Liver (tissue), 9 donors: Measurements from ENCODE around the gene CCDC6. TPM values are rescaled to one million over a fixed set of nuclear protein-coding genes. Genes with fewer than 3 reads are reported as not detected.

Experiments used
- DNase-seq: peaks from one replicate; pipeline ENCODE4 v3.0.0-alpha.2; 2017; ENCODE audit warnings: low spot score
- H3K27ac ChIP-seq, 2 donors: one replicate each; pipeline ENCODE4 v1.7.0; 2013; ENCODE audit warnings: inconsistent platforms in 2 of 2, low read length in 2 of 2, control low read depth in 1 of 2, low read depth in 1 of 2, mild to moderate bottlenecking in 1 of 2
- H3K27me3 ChIP-seq, 4 donors: one replicate each; pipeline versions ENCODE4 v1.6.1 to v1.7.0; 2013; ENCODE audit warnings: low read length in 3 of 4, inconsistent platforms in 1 of 4, mild to moderate bottlenecking in 1 of 4, moderate library complexity in 1 of 4; ENCODE audit not compliant: control insufficient read depth in 4 of 4, insufficient read depth in 4 of 4
- H3K36me3 ChIP-seq, 4 donors: one replicate each; pipeline versions ENCODE4 v1.6.1 to v1.7.0; 2013; ENCODE audit warnings: low read length in 3 of 4, mild to moderate bottlenecking in 3 of 4, low read depth in 1 of 4, moderate library complexity in 1 of 4; ENCODE audit not compliant: control insufficient read depth in 4 of 4, insufficient read depth in 3 of 4
- H3K4me1 ChIP-seq, 4 donors: one replicate each; pipeline versions ENCODE4 v1.6.1 to v1.7.0; 2013; ENCODE audit warnings: low read length in 3 of 4, mild to moderate bottlenecking in 3 of 4, moderate library complexity in 1 of 4; ENCODE audit not compliant: control insufficient read depth in 4 of 4, insufficient read depth in 4 of 4
- H3K4me3 ChIP-seq, 3 donors: one replicate each; pipeline versions ENCODE4 v1.6.1 to v1.7.0; 2013; ENCODE audit warnings: low read length in 3 of 3, control low read depth in 1 of 3, low read depth in 1 of 3, mild to moderate bottlenecking in 1 of 3
- H3K9ac ChIP-seq, 2 donors: one replicate each; pipeline ENCODE4 v1.7.0; 2013; ENCODE audit warnings: low read length in 2 of 2, mild to moderate bottlenecking in 2 of 2, moderate library complexity in 2 of 2, control low read depth in 1 of 2, low read depth in 1 of 2
- H3K9me3 ChIP-seq, 4 donors: one replicate each; pipeline versions ENCODE4 v1.6.1 to v1.7.0; 2013; ENCODE audit warnings: low read length in 3 of 4; ENCODE audit not compliant: control insufficient read depth in 4 of 4
- EGR1 ChIP-seq, 2 donors: IDR thresholded peaks; 2 replicates each; pipeline ENCODE4 v1.6.1; 2016 to 2018; ENCODE audit warnings: antibody characterized with exemption in 2 of 2, low read depth in 2 of 2
- FOXA1 ChIP-seq: IDR thresholded peaks from 2 replicates; pipeline ENCODE4 v1.6.1; 2016; ENCODE audit warnings: antibody characterized with exemption
- FOXA2 ChIP-seq: IDR thresholded peaks from 2 replicates; pipeline ENCODE4 v1.6.1; 2016; ENCODE audit warnings: antibody characterized with exemption
- NR2F2 ChIP-seq: IDR thresholded peaks from 2 replicates; pipeline ENCODE4 v1.6.1; 2016; ENCODE audit warnings: antibody characterized with exemption
- RAD21 ChIP-seq, 2 donors: IDR thresholded peaks; 2 replicates each; pipeline ENCODE4 v1.6.1; 2016; ENCODE audit warnings: antibody characterized with exemption in 2 of 2, mild to moderate bottlenecking in 2 of 2
- REST ChIP-seq: IDR thresholded peaks from 2 replicates; pipeline ENCODE4 v1.6.1; 2016; ENCODE audit warnings: antibody characterized with exemption, mild to moderate bottlenecking
- RXRA ChIP-seq, 2 donors: IDR thresholded peaks; 2 replicates each; pipeline ENCODE4 v1.6.1; 2017 to 2018; ENCODE audit warnings: antibody characterized with exemption in 2 of 2, mild to moderate bottlenecking in 1 of 2
- SP1 ChIP-seq: IDR thresholded peaks from 2 replicates; pipeline ENCODE4 v1.6.1; 2018; ENCODE audit warnings: antibody characterized with exemption, mild to moderate bottlenecking
- TAF1 ChIP-seq: conservative IDR thresholded peaks from 2 replicates; pipeline ENCODE4 v1.6.1; 2016; ENCODE audit warnings: antibody characterized with exemption, mild to moderate bottlenecking
- ZBTB33 ChIP-seq: IDR thresholded peaks from 2 replicates; pipeline ENCODE4 v1.6.1; 2016; ENCODE audit warnings: antibody characterized with exemption
- WGBS: extraction: QIAGEN DNeasy Blood & Tissue Kit; methylation state at CpG from one replicate; pipeline ENCODE4 v1.1.7; 2013; 5-methylcytosine and 5-hydroxymethylcytosine counted together
- polyA plus RNA-seq, 2 donors: library from polyadenylated mRNA; stranded (reverse) in 1 of 2; unstranded in 1 of 2; fragments of 200-250 nt in 1 of 2; fragments of >200 nt in 1 of 2; fragmentation: Nextera tagmentation in 1 of 2; extraction: Ambion mirVana in 1 of 2; gene quantifications; one replicate each; pipeline versions ENCODE4 v1.2.1 to v1.2.3, GENCODE V29; 2013 to 2015
- total RNA-seq, 2 donors: library from RNA; depleted of rRNA; stranded (reverse); fragments of >200 nt; gene quantifications; one replicate each; pipeline ENCODE4 v1.2.3, GENCODE V29; 2014
- TF ChIP-seq, protein P1 (sequence below): fragments of 150-350 bp; IDR thresholded peaks from 2 replicates; pipeline ENCODE4 v1.5.1; 2017; ENCODE audit warnings: improper control_type of control experiment, low read depth, low read length; ENCODE audit not compliant: missing input control
- TF ChIP-seq, protein P2 (sequence below): IDR thresholded peaks from 2 replicates; pipeline ENCODE4 v1.6.1; 2016; ENCODE audit warnings: antibody characterized with exemption
- TF ChIP-seq, protein P3 (sequence below): IDR thresholded peaks from 2 replicates; pipeline ENCODE4 v1.6.1; 2016; ENCODE audit warnings: antibody characterized with exemption
- donor health status: healthy.
- donor health status: healthy.
- donor health status: healthy.
- donor health status: healthy.
- donor health status: healthy.

The CCDC6 gene
- total and polyA plus RNA-seq, 4 donors = 4.7 to 14.3 (median 8.8) TPM

DNA sequence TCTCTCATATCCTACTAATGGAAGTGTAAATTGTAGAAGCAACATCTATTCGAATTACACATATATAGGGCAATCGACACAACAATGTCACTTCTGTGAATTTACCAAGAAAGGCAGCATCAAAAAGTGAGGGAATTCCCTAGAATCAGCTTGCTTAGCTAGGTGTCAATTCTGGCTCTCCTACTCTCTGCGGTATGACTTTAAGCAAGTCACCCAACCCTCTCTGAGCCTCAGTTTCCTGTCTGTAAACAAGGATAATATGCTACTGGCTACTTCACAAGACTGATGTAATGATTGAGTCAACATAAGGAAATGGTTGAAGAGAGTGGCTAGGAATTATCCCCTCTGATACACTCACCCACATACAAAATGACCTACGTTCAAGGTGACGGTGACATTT lies 19.4 kb downstream of the CCDC6 start:
- H3K4me3 ChIP-seq = no peak overlapping the region
- H3K9ac ChIP-seq = no peak overlapping the region
- H3K9me3 ChIP-seq = no peaks in the 10 kb centered on the region
- DNase-seq = no peak
- TF ChIP-seq REST (no peak), RAD21 (IDR thresholded peaks at IDR 0.05) (no peak), ZBTB33 (no peak), NR2F2 (no peak), RXRA (IDR thresholded peaks at IDR 0.05) (no peak), FOXA2 (no peak)
- TF ChIP-seq, protein P1, sequence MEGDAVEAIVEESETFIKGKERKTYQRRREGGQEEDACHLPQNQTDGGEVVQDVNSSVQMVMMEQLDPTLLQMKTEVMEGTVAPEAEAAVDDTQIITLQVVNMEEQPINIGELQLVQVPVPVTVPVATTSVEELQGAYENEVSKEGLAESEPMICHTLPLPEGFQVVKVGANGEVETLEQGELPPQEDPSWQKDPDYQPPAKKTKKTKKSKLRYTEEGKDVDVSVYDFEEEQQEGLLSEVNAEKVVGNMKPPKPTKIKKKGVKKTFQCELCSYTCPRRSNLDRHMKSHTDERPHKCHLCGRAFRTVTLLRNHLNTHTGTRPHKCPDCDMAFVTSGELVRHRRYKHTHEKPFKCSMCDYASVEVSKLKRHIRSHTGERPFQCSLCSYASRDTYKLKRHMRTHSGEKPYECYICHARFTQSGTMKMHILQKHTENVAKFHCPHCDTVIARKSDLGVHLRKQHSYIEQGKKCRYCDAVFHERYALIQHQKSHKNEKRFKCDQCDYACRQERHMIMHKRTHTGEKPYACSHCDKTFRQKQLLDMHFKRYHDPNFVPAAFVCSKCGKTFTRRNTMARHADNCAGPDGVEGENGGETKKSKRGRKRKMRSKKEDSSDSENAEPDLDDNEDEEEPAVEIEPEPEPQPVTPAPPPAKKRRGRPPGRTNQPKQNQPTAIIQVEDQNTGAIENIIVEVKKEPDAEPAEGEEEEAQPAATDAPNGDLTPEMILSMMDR = no peak
- TF ChIP-seq, protein P2, sequence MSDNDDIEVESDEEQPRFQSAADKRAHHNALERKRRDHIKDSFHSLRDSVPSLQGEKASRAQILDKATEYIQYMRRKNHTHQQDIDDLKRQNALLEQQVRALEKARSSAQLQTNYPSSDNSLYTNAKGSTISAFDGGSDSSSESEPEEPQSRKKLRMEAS = no peak
- H3K36me3 ChIP-seq = peaks cover 0 to 3% (median 0%) of the 10 kb centered on the region in 4 donors
- peaks cover 0 to 3% (median 0%) of the 10 kb centered on the region in 4 donors for H3K4me1 ChIP-seq
- H3K27me3 ChIP-seq = no peaks in the 10 kb centered on the region
- no peak overlapping the region for H3K27ac ChIP-seq
- 92% methylated on average over 5 of the region's 5 CpGs for WGBS

DNA sequence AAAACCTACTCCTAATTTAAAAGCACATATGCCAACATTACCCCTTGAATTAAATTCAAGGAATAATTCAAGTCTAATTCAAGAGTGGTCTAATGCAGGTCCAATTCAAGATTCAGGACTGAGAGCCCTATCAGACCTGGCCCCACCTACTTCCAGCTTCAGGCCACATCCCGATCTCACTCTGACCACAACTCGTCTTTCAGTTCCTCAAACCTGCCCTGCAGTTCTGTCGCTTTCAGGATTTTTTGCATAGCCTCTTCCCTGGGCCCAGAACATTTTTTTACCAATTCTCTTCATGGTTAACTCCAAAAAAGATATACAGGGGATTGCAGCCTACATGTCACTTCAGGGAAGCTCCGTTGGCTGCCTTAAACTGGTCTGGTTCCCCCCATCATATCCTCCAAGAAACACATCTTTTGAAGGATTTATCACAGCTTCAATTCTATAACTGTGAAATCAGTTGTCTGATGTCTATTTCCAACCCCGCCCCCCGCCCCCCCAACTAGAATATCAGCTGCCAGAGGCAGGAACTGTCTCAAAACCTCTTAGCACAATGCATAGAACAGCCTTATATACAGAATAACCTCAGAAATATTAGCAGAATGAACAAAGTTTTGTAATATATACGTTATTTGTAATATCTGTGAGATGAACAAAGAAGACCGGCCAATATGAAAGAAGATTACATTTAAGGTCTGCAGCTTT lies 20.8 kb downstream of the CCDC6 start:
- no peak for DNase-seq
- H3K27ac ChIP-seq = no peak overlapping the region
- peaks cover 0 to 3% (median 0%) of the 10 kb centered on the region in 4 donors for H3K36me3 ChIP-seq
- peaks cover 0 to 3% (median 0%) of the 10 kb centered on the region in 4 donors for H3K4me1 ChIP-seq
- no peak overlapping the region for H3K4me3 ChIP-seq
- no peaks in the 10 kb centered on the region for H3K9me3 ChIP-seq
- 77% methylated on average over 8 of the region's 8 CpGs for WGBS
- no peak overlapping the region for H3K9ac ChIP-seq
- no peaks in the 10 kb centered on the region for H3K27me3 ChIP-seq
- no peak for TF ChIP-seq RAD21 (IDR thresholded peaks at IDR 0.05)
- TF ChIP-seq, protein P1 = no peak
- TF ChIP-seq RXRA (IDR thresholded peaks at IDR 0.05) = no peak
- no peak for TF ChIP-seq NR2F2
- no peak for TF ChIP-seq FOXA2
- no peak for TF ChIP-seq EGR1 (IDR thresholded peaks at IDR 0.05; ENCODE audit: low read depth in 2 of 2)
- no peak for TF ChIP-seq REST
- TF ChIP-seq SP1 = no peak
- no peak for TF ChIP-seq FOXA1
- TF ChIP-seq ZBTB33 = no peak
- TF ChIP-seq, protein P3, sequence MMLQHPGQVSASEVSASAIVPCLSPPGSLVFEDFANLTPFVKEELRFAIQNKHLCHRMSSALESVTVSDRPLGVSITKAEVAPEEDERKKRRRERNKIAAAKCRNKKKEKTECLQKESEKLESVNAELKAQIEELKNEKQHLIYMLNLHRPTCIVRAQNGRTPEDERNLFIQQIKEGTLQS = no peak
- TF ChIP-seq TAF1 = no peak
